H9 (cell line): ENCODE measurements around the gene TSGA10. TPM values are rescaled to one million over a fixed set of nuclear protein-coding genes. Genes with fewer than 3 reads are reported as not detected.

Source experiments
- DNase-seq: peaks from one replicate; pipeline ENCODE4 v3.0.0-alpha.2; 2017
- H2AFZ ChIP-seq: one replicate; pipeline ENCODE4 v1.6.1; 2013; ENCODE audit warnings: mild to moderate bottlenecking, low read length, control low read depth, moderate library complexity
- H2AK5ac ChIP-seq: 2 replicates; pipeline ENCODE4 v1.6.1; 2013; ENCODE audit warnings: low read length, control low read depth, mixed read lengths; ENCODE audit not compliant: insufficient read length
- H2BK120ac ChIP-seq: one replicate; pipeline ENCODE4 v1.6.1; 2013; ENCODE audit warnings: low read depth, mild to moderate bottlenecking, low read length, control low read depth, inconsistent platforms; ENCODE audit not compliant: poor library complexity, severe bottlenecking
- H2BK12ac ChIP-seq: 2 replicates; pipeline ENCODE4 v1.6.1; 2013; ENCODE audit warnings: low read length, control low read depth, mixed read lengths, low read depth; ENCODE audit not compliant: insufficient read length
- H2BK15ac ChIP-seq: 2 replicates; pipeline ENCODE4 v1.6.1; 2013; ENCODE audit warnings: low read depth, low read length, control low read depth
- H2BK20ac ChIP-seq: one replicate; pipeline ENCODE4 v1.6.1; 2013; ENCODE audit warnings: low read depth, mild to moderate bottlenecking, low read length, control low read depth, inconsistent platforms; ENCODE audit not compliant: poor library complexity, severe bottlenecking
- H2BK5ac ChIP-seq: 2 replicates; pipeline ENCODE4 v1.6.1; 2013; ENCODE audit warnings: low read length, control low read depth, mixed read lengths; ENCODE audit not compliant: insufficient read length
- H3K14ac ChIP-seq: 2 replicates; pipeline ENCODE4 v1.6.1; 2013; ENCODE audit warnings: low read length, control low read depth; ENCODE audit not compliant: insufficient read depth
- H3K18ac ChIP-seq: 2 replicates; pipeline ENCODE4 v1.6.1; 2013; ENCODE audit warnings: low read depth, mild to moderate bottlenecking, mixed read lengths, low read length, control low read depth; ENCODE audit not compliant: insufficient read length
- H3K23ac ChIP-seq: 2 replicates; pipeline ENCODE4 v1.6.1; 2013; ENCODE audit warnings: low read length, control low read depth, mixed read lengths, low read depth; ENCODE audit not compliant: insufficient read length
- H3K23me2 ChIP-seq: 2 replicates; pipeline ENCODE4 v1.6.1; 2013; ENCODE audit warnings: low read depth, mild to moderate bottlenecking, mixed read lengths, low read length, control low read depth; ENCODE audit not compliant: insufficient read length, poor library complexity, severe bottlenecking
- H3K27ac ChIP-seq: 2 replicates; pipeline ENCODE4 v1.5.1; 2013; ENCODE audit warnings: low read length, control low read depth, mixed read lengths, low read depth; ENCODE audit not compliant: insufficient read length
- H3K27me3 ChIP-seq: 2 replicates; pipeline ENCODE4 v1.6.1; 2013; ENCODE audit warnings: low read length, control low read depth, inconsistent platforms; ENCODE audit not compliant: insufficient read depth
- H3K4ac ChIP-seq: 2 replicates; pipeline ENCODE4 v1.6.1; 2013; ENCODE audit warnings: low read depth, mild to moderate bottlenecking, control low read depth, inconsistent platforms, low read length, moderate library complexity
- H3K4me1 ChIP-seq: 2 replicates; pipeline ENCODE4 v1.6.1; 2013; ENCODE audit warnings: low read length, control low read depth, inconsistent platforms; ENCODE audit not compliant: insufficient read depth
- H3K4me2 ChIP-seq: 2 replicates; pipeline ENCODE4 v1.6.1; 2013; ENCODE audit warnings: low read length, control low read depth, mixed read lengths; ENCODE audit not compliant: insufficient read length, insufficient read depth
- H3K56ac ChIP-seq: 2 replicates; pipeline ENCODE4 v1.6.1; 2013; ENCODE audit warnings: low read depth, mild to moderate bottlenecking, mixed read lengths, low read length, control low read depth; ENCODE audit not compliant: insufficient read length
- H3K79me1 ChIP-seq: 2 replicates; pipeline ENCODE4 v1.6.1; 2013; ENCODE audit warnings: low read depth, mild to moderate bottlenecking, moderate library complexity, low read length, control low read depth, inconsistent platforms; ENCODE audit not compliant: insufficient read depth, poor library complexity, severe bottlenecking
- H3K79me2 ChIP-seq: 2 replicates; pipeline ENCODE4 v1.6.1; 2013; ENCODE audit warnings: low read length, control low read depth, inconsistent platforms; ENCODE audit not compliant: insufficient read depth
- H3K9ac ChIP-seq: 2 replicates; pipeline ENCODE4 v1.6.1; 2013; ENCODE audit warnings: low read length, control low read depth, mixed read lengths; ENCODE audit not compliant: insufficient read length; ENCODE audit errors: extremely low read depth
- H3K9me3 ChIP-seq: one replicate; pipeline ENCODE4 v1.6.1; 2013; ENCODE audit warnings: low read depth, low read length, inconsistent platforms; ENCODE audit not compliant: control insufficient read depth
- H3T11ph ChIP-seq: one replicate; pipeline ENCODE4 v1.6.1; 2013; ENCODE audit warnings: mild to moderate bottlenecking, low read length, control low read depth, inconsistent platforms
- H4K20me1 ChIP-seq: one replicate; pipeline ENCODE4 v1.6.1; 2013; ENCODE audit not compliant: control insufficient read depth, insufficient read length, insufficient read depth
- H4K5ac ChIP-seq: 2 replicates; pipeline ENCODE4 v1.6.1; 2013; ENCODE audit warnings: low read depth, mild to moderate bottlenecking, mixed read lengths, low read length, control low read depth; ENCODE audit not compliant: insufficient read length
- H4K8ac ChIP-seq: replicated peaks from 2 replicates; pipeline ENCODE4 v1.6.1; 2013; ENCODE audit warnings: low read length, control low read depth, mixed read lengths, low read depth; ENCODE audit not compliant: insufficient read length
- H4K91ac ChIP-seq: 2 replicates; pipeline ENCODE4 v1.6.1; 2013; ENCODE audit warnings: low read depth, mild to moderate bottlenecking, moderate library complexity, mixed read lengths, low read length, control low read depth; ENCODE audit not compliant: insufficient read length
- H3K27ac Mint-ChIP-seq, 3 experiments: 2 replicates in 2 of 3; 3 replicates in 1 of 3; pipeline ENCODE4 v1.8.0; 2020 to 2021; ENCODE audit warnings: mixed read lengths in 3 of 3, mild to moderate bottlenecking in 1 of 3, moderate library complexity in 1 of 3
- H3K27me3 Mint-ChIP-seq: 2 replicates; pipeline ENCODE4 v1.8.0; 2021; ENCODE audit warnings: low read depth, mild to moderate bottlenecking, moderate library complexity, mixed read lengths
- H3K36me3 Mint-ChIP-seq, 3 experiments: 2 replicates in 2 of 3; 3 replicates in 1 of 3; pipeline ENCODE4 v1.8.0; 2020 to 2021; ENCODE audit warnings: low read depth in 3 of 3, mixed read lengths in 3 of 3; ENCODE audit not compliant: insufficient read depth in 1 of 3
- H3K4me1 Mint-ChIP-seq, 2 experiments: 2 replicates each; pipeline ENCODE4 v1.8.0; 2020; ENCODE audit warnings: mixed read lengths in 2 of 2
- H3K4me3 Mint-ChIP-seq, 2 experiments: 2 replicates in 1 of 2; 3 replicates in 1 of 2; pipeline ENCODE4 v1.8.0; 2020 to 2021; ENCODE audit warnings: mild to moderate bottlenecking in 2 of 2, mixed read lengths in 2 of 2, moderate library complexity in 1 of 2
- H3K9me3 Mint-ChIP-seq, 2 experiments: 2 replicates in 1 of 2; 3 replicates in 1 of 2; pipeline ENCODE4 v1.8.0; 2020; ENCODE audit warnings: mild to moderate bottlenecking in 2 of 2, mixed read lengths in 2 of 2, moderate library complexity in 1 of 2
- CTCF ChIP-seq: fragments of 200-600 bp; sonication (generic); conservative IDR thresholded peaks from 3 replicates; pipeline ENCODE4 v1.8.0; 2021; ENCODE audit warnings: antibody characterized with exemption, mild to moderate bottlenecking
- WGBS: extraction: QIAGEN DNeasy Blood & Tissue Kit; methylation state at CpG from one replicate; pipeline ENCODE4 v1.1.7; 2013; ENCODE audit warnings: missing lambda C conversion rate, low lambda C conversion rate, mixed read lengths; ENCODE audit not compliant: insufficient read length; ENCODE audit errors: extremely low coverage; 5-methylcytosine and 5-hydroxymethylcytosine counted together
- total RNA-seq: library from RNA; stranded (reverse); gene quantifications from 2 replicates; pipeline ENCODE4 v1.2.1, GENCODE V29; 2021

TSGA10 gene
- total RNA-seq, 1 experiment from 2014 or later = 6.3 TPM

DNA sequence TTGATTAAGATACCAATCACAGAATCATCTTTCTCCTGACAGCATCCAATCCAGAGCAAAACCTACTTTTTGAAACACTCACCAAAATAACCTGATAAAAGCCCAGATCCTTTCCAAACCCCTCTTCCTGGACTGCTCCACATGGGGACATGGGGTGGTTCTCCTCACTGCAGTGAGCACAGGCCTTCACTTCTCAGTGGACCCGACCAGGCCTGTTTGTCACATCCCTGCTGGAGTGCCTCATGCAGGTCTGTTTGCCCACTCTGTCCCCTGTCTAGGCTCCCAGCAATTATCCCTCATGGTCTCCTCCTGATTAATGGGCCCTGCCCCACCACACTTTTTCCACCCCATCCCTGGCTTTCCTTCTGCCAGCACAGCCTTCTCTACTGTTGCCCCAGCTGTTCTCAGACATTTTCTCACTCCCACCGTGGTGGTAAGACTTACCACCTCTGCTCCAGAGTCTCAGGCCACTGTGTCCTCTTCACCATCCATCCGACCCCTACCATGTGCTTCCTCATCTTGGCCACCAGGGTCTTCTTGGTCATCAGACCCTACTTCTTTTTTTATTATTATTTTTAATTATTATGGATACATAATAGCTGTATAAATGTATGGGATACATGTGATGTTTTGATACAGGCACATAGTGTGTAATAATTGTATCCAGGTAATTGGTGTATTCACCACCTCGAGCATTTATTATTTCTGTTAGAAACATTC, 47.4 kb upstream of the TSGA10 start:
- Histone ChIP-seq H3K4ac (no peak overlapping the region), H4K91ac (no peak overlapping the region), H3K79me2 (no peaks in the 10 kb centered on the region), H3K9ac (no peak overlapping the region), H3K4me2 (no peak overlapping the region), H2AK5ac (no peak overlapping the region), H2BK20ac (no peak overlapping the region), H2AFZ (no peak overlapping the region), H2BK12ac (no peak overlapping the region), H3K14ac (no peak overlapping the region), H3K18ac (no peak overlapping the region), H3K56ac (no peak overlapping the region), H3K23ac (no peak overlapping the region), H4K20me1 (no peaks in the 10 kb centered on the region), H3K27ac (no peak overlapping the region), H3K79me1 (no peaks in the 10 kb centered on the region), H3K27me3 (no peaks in the 10 kb centered on the region), H4K5ac (no peak overlapping the region), H3K4me1 (no peaks in the 10 kb centered on the region), H2BK15ac (no peak overlapping the region), H2BK120ac (no peak overlapping the region), H2BK5ac (no peak overlapping the region), H3T11ph (no peak overlapping the region), H3K23me2 (no peaks in the 10 kb centered on the region), H3K9me3 (peaks cover 8% of the 10 kb centered on the region), H4K8ac (no peak overlapping the region)
- peaks cover 43 to 51% of the 10 kb centered on the region in 2 experiments for H3K9me3 Mint-ChIP-seq
- WGBS = no CpG with 5 or more reads among the region's 4 CpGs
- peaks cover 0 to 2% of the 10 kb centered on the region in 2 experiments; a peak in 1 of 4 replicates for H3K4me1 Mint-ChIP-seq
- peaks cover 6% of the 10 kb centered on the region for H3K27me3 Mint-ChIP-seq
- peak; percentile 45; the same call in 2 of the 3 replicates for TF ChIP-seq CTCF
- DNase-seq = no peak
- H3K36me3 Mint-ChIP-seq = peaks cover 46 to 60% (median 54%) of the 10 kb centered on the region in 3 experiments
- no peak overlapping the region for H3K27ac Mint-ChIP-seq
- no peak overlapping the region for H3K4me3 Mint-ChIP-seq
